Kidney (tissue), 14 donors: ENCODE results near the gene C2orf76. TPM values are rescaled to one million over a fixed set of nuclear protein-coding genes. Genes with fewer than 3 reads are reported as not detected.

Source experiments
- DNase-seq, 5 donors: peaks; one replicate each; pipeline ENCODE4 v3.0.0-alpha.2; 2013 to 2020
- FAIRE-seq: peaks from 2 replicates; lab custom pipeline; 2012; peaks lifted over from hg19 to GRCh38; lab: Jason Lieb, UNC
- H3K27ac ChIP-seq, 2 donors: one replicate each; pipeline ENCODE4 v1.7.0; 2013; ENCODE audit warnings: low read depth in 2 of 2, low read length in 2 of 2, inconsistent platforms in 1 of 2
- H3K27me3 ChIP-seq: one replicate; pipeline ENCODE4 v1.7.1; 2013; ENCODE audit warnings: low read length, inconsistent platforms; ENCODE audit not compliant: control insufficient read depth, insufficient read depth
- H3K36me3 ChIP-seq, 3 donors: one replicate each; pipeline versions ENCODE4 v1.7.0 to v1.7.1; 2013; ENCODE audit warnings: low read length in 3 of 3, control low read depth in 1 of 3, inconsistent platforms in 1 of 3; ENCODE audit not compliant: insufficient read depth in 3 of 3, control insufficient read depth in 2 of 3
- H3K4me1 ChIP-seq, 3 donors: one replicate each; pipeline versions ENCODE4 v1.7.0 to v1.7.1; 2013; ENCODE audit warnings: low read length in 3 of 3, inconsistent platforms in 1 of 3, low read depth in 1 of 3; ENCODE audit not compliant: control insufficient read depth in 2 of 3, insufficient read depth in 2 of 3
- H3K4me3 ChIP-seq, 3 donors: one replicate each; pipeline versions ENCODE4 v1.7.0 to v1.8.1; 2013; ENCODE audit warnings: low read length in 3 of 3, control low read depth in 1 of 3, inconsistent platforms in 1 of 3
- H3K9ac ChIP-seq, 3 donors: one replicate each; pipeline versions ENCODE4 v1.7.0 to v1.7.1; 2013; ENCODE audit warnings: low read length in 3 of 3, control low read depth in 1 of 3, inconsistent platforms in 1 of 3
- H3K9me3 ChIP-seq, 3 donors: one replicate each; pipeline versions ENCODE4 v1.7.0 to v1.7.1; 2013; ENCODE audit warnings: low read length in 3 of 3, control low read depth in 1 of 3, inconsistent platforms in 1 of 3; ENCODE audit not compliant: control insufficient read depth in 2 of 3, insufficient read depth in 1 of 3
- intact Hi-C: fragments of 100-400 bp; cut with DNase I; formaldehyde crosslinking; loops from one replicate; pipeline ENCODE4 v1.11.1; 2022
- polyA plus RNA-seq: library from polyadenylated mRNA; stranded (reverse); fragments of 350-450 nt; fragmentation: Illumina TruSeq; extraction: RNeasy Lipid Tissue Mini Kit (QIAGEN cat#74804); gene quantifications from one replicate; pipeline ENCODE4 v1.2.3, GENCODE V29; 2014; ENCODE audit warnings: low read depth, low replicate concordance; ENCODE audit not compliant: insufficient read depth
- total RNA-seq: library from RNA; stranded (reverse); fragmentation: NEBNext Ultra II Directional; extraction: Animal tissue kit (Norgen Biotek cat#: 25700); gene quantifications from one replicate; pipeline ENCODE4 v1.2.1, GENCODE V29; 2021
- TF ChIP-seq, protein P1 (sequence below): IDR thresholded peaks from 3 replicates; pipeline ENCODE4 v1.5.1; 2012; ENCODE audit warnings: mild to moderate bottlenecking, moderate library complexity, borderline replicate concordance; ENCODE audit not compliant: insufficient read depth; ENCODE audit errors: extremely low read depth
- donor health status: control.
- donor health status: control.
- donor health status: control.
- donor health status: control.
- donor health status: control.
- donor health status: DM: yes; HTN: yes; CAD: no.
- donor health status: Normal renal cell carcinoma (clear cell type).

C2orf76 gene
- total and polyA plus RNA-seq, 2 donors from 2014 or later, result 12.4 to 31.3 TPM

DNA sequence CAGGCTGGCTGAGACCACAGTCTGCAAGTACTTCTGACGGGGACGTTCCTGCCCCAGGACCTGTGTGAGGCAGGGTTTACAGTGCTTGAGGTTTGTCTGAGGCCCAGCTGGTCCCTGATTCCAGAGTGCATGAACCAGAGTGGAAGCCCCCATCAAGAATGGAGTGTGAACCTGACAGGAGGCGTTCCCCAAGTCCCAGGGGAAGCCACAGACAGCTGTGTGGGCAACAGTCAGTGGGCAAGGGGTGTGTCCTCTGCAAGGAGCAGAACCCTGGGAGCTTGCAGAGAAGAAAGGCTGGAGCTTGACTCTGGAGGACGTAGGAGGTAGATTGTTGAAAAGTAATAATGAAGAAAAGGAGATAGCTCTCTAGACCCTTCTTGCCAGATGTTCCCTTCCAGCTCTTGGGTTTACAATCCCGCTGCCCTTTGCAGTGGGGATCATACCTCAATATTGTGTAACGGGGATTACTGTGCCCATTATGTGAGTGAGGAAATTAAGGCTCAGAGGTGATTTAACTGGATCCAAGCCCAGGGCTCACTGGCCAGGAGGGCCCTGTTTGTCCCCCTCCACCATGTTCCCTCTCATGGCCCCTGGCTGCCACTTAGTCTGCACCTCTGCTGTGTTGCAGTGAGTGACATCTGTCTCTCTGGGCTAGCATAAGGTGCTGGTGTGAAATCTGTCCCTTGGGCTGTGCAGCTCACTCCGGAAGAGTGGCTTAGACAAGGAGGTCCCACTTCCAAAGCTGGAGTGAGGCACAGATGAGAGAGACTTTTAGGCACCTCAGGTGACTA is 6.3 kb upstream of the C2orf76 start:
- Histone ChIP-seq H3K9ac (no peak overlapping the region), H3K4me1 (peaks cover 0 to 8% (median 5%) of the 10 kb centered on the region in 3 donors), H3K9me3 (peaks cover 0 to 5% (median 0%) of the 10 kb centered on the region in 3 donors), H3K27me3 (no peaks in the 10 kb centered on the region), H3K27ac (no peak overlapping the region), H3K4me3 (no peak overlapping the region), H3K36me3 (peaks cover 5 to 41% (median 37%) of the 10 kb centered on the region in 3 donors)
- TF ChIP-seq, protein P1, sequence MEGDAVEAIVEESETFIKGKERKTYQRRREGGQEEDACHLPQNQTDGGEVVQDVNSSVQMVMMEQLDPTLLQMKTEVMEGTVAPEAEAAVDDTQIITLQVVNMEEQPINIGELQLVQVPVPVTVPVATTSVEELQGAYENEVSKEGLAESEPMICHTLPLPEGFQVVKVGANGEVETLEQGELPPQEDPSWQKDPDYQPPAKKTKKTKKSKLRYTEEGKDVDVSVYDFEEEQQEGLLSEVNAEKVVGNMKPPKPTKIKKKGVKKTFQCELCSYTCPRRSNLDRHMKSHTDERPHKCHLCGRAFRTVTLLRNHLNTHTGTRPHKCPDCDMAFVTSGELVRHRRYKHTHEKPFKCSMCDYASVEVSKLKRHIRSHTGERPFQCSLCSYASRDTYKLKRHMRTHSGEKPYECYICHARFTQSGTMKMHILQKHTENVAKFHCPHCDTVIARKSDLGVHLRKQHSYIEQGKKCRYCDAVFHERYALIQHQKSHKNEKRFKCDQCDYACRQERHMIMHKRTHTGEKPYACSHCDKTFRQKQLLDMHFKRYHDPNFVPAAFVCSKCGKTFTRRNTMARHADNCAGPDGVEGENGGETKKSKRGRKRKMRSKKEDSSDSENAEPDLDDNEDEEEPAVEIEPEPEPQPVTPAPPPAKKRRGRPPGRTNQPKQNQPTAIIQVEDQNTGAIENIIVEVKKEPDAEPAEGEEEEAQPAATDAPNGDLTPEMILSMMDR, result no peak
- intact Hi-C loops, result no loop called here
- DNase-seq, result no peak
- no peak for FAIRE-seq

DNA sequence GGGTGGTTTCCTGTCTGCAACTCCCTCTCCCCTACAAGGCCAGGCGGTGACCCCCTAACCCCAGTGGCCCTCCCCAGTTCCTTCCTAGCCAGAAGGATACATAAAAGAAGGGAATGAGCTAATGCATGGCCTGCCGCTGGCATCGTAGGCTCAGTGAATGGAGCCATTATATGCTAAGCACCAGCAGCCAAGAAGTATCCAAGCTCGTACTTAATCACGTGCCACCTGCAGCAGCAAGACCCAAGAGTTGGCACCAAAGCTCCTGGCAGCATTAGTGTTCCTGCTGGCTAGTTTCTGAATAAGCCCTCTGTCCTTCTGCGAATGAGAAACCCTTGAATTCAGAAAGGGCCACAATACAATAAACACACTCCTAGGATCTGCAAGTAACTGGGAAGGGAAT is 4.5 kb upstream of the C2orf76 start:
- Histone ChIP-seq H3K4me1 (peaks cover 0 to 8% (median 7%) of the 10 kb centered on the region in 3 donors), H3K4me3 (no peak overlapping the region), H3K9ac (no peak overlapping the region), H3K27ac (no peak overlapping the region), H3K36me3 (peaks cover 5 to 41% (median 37%) of the 10 kb centered on the region in 3 donors), H3K9me3 (peaks cover 0 to 5% (median 0%) of the 10 kb centered on the region in 3 donors), H3K27me3 (no peaks in the 10 kb centered on the region)
- intact Hi-C loops, result no loop called here
- no peak for FAIRE-seq
- TF ChIP-seq, protein P1, result no peak
- no peak for DNase-seq

DNA sequence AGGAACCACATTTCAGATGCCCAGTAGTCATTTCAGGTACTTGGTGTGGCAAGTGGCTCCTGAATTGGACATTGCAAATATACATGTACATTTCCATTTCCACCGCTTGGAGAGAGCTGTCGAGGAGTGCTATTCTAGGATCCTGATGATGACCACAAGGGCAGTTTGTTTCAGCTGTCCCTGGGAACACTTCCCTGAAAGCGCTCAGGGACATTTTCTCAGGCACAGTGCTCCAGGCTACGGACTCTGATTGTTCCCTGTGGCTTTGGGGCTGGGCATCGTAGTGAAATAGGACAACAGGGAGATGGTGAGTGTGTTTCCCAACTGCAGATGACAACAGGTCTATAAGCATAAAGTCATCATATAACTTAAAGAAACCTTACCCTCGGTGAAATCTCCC is 3.2 kb upstream of the C2orf76 start:
- Histone ChIP-seq H3K9ac (no peak overlapping the region), H3K4me3 (no peak overlapping the region), H3K4me1 (peaks cover 0 to 15% (median 12%) of the 10 kb centered on the region in 3 donors), H3K27ac (no peak overlapping the region), H3K36me3 (peaks cover 5 to 41% (median 37%) of the 10 kb centered on the region in 3 donors), H3K9me3 (peaks cover 0 to 5% (median 0%) of the 10 kb centered on the region in 3 donors), H3K27me3 (no peaks in the 10 kb centered on the region)
- DNase-seq (no peak), FAIRE-seq (no peak)
- TF ChIP-seq, protein P1, result no peak
- intact Hi-C loops, result no loop called here
